GM23338 (cell line): ENCODE data around the gene TUBB1. TPM values are rescaled to one million over a fixed set of nuclear protein-coding genes. Genes with fewer than 3 reads are reported as not detected.

Source experiments
- ATAC-seq: fragments of 200-7000 bp; cut with Tn5 transposase; 3 replicates; pipeline ENCODE4 v1.9.1; 2020
- DNase-seq: peaks from one replicate; pipeline ENCODE4 v3.0.0-alpha.2; 2015; ENCODE audit warnings: low spot score
- H2AFZ ChIP-seq: fragments of 200-600 bp; sonication (generic); 2 replicates; pipeline ENCODE4 v1.8.0; 2016; ENCODE audit warnings: antibody characterized with exemption, mild to moderate bottlenecking, moderate library complexity
- H3F3A ChIP-seq: fragments of 200-600 bp; sonication (generic); replicated peaks from 2 replicates; pipeline ENCODE4 v1.8.0; 2017; ENCODE audit warnings: antibody characterized with exemption, mixed run types, low read depth
- H3K27ac ChIP-seq: fragments of 200-600 bp; sonication (generic); 2 replicates; pipeline ENCODE4 v1.6.1; 2016; ENCODE audit warnings: low read depth
- H3K27me3 ChIP-seq: fragments of 200-600 bp; sonication (generic); 2 replicates; pipeline ENCODE4 v1.8.0; 2016; ENCODE audit warnings: mild to moderate bottlenecking, mixed run types, moderate library complexity; ENCODE audit not compliant: insufficient read depth
- H3K36me3 ChIP-seq: fragments of 200-600 bp; sonication (generic); 2 replicates; pipeline ENCODE4 v1.8.0; 2016; ENCODE audit warnings: mild to moderate bottlenecking; ENCODE audit not compliant: insufficient read depth
- H3K4me1 ChIP-seq: fragments of 200-600 bp; sonication (generic); 2 replicates; pipeline ENCODE4 v1.8.0; 2016; ENCODE audit warnings: mild to moderate bottlenecking, moderate library complexity; ENCODE audit not compliant: insufficient read depth
- H3K4me2 ChIP-seq: fragments of 200-600 bp; sonication (generic); 2 replicates; pipeline ENCODE4 v1.7.1; 2017; ENCODE audit warnings: mixed run types
- H3K4me3 ChIP-seq: fragments of 200-600 bp; sonication (generic); 2 replicates; pipeline ENCODE4 v1.6.1; 2016; ENCODE audit warnings: mixed run types
- H3K79me2 ChIP-seq: fragments of 200-600 bp; sonication (generic); replicated peaks from 2 replicates; pipeline ENCODE4 v1.8.0; 2017; ENCODE audit warnings: mild to moderate bottlenecking; ENCODE audit not compliant: insufficient read depth
- H3K9me2 ChIP-seq: fragments of 200-600 bp; sonication (generic); 2 replicates; pipeline ENCODE4 v1.8.0; 2017; ENCODE audit not compliant: insufficient read depth
- H4K20me1 ChIP-seq: fragments of 200-600 bp; sonication (generic); replicated peaks from 2 replicates; pipeline ENCODE4 v1.8.0; 2017; ENCODE audit warnings: mild to moderate bottlenecking; ENCODE audit not compliant: insufficient read depth
- H3K27ac Mint-ChIP-seq: 2 replicates; pipeline ENCODE4 v1.8.0; 2020; ENCODE audit warnings: inconsistent platforms, mild to moderate bottlenecking, moderate library complexity, mixed read lengths
- H3K27me3 Mint-ChIP-seq: 3 replicates; pipeline ENCODE4 v1.8.0; 2022; ENCODE audit warnings: low read depth, mild to moderate bottlenecking, moderate library complexity, mixed read lengths, inconsistent platforms; ENCODE audit not compliant: insufficient read depth, poor library complexity
- H3K36me3 Mint-ChIP-seq: 3 replicates; pipeline ENCODE4 v1.8.0; 2021; ENCODE audit warnings: low read depth, mild to moderate bottlenecking, inconsistent platforms, moderate library complexity, mixed read lengths
- H3K4me1 Mint-ChIP-seq: 3 replicates; pipeline ENCODE4 v1.8.0; 2020; ENCODE audit warnings: mild to moderate bottlenecking, inconsistent platforms, mixed read lengths
- H3K4me3 Mint-ChIP-seq: 3 replicates; pipeline ENCODE4 v1.8.0; 2021; ENCODE audit warnings: moderate library complexity, mild to moderate bottlenecking, inconsistent platforms, mixed read lengths
- H3K9me3 Mint-ChIP-seq: 3 replicates; pipeline ENCODE4 v1.8.0; 2020; ENCODE audit warnings: moderate library complexity, mild to moderate bottlenecking, inconsistent platforms, mixed read lengths
- CREB1 ChIP-seq: fragments of 250-450 bp; sonication (Bioruptor Pico); IDR thresholded peaks from 2 replicates; pipeline ENCODE4 v1.5.0; 2020; ENCODE audit warnings: low read depth, mild to moderate bottlenecking, moderate library complexity
- CTCF ChIP-seq, 2 experiments: fragments of 200-600 bp in 1 of 2; sonication (generic) in 1 of 2; conservative IDR thresholded peaks; 2 replicates each; pipeline versions ENCODE4 v1.5.1 to v1.6.1; 2016 to 2017; ENCODE audit warnings: antibody characterized with exemption in 2 of 2, low read depth in 2 of 2, mild to moderate bottlenecking in 2 of 2, moderate library complexity in 1 of 2
- ETS1 ChIP-seq: IDR thresholded peaks from 2 replicates; pipeline ENCODE4 v1.6.1; 2016; ENCODE audit warnings: antibody characterized with exemption
- EZH2phosphoT487 ChIP-seq: fragments of 200-600 bp; sonication (generic); IDR thresholded peaks from one replicate; pipeline ENCODE4 v1.8.1; 2018; ENCODE audit warnings: antibody characterized with exemption; ENCODE audit not compliant: unreplicated experiment
- JUNB ChIP-seq: IDR thresholded peaks from one replicate; pipeline ENCODE4 v1.6.1; 2016; ENCODE audit warnings: antibody characterized with exemption; ENCODE audit not compliant: unreplicated experiment
- POLR2AphosphoS5 ChIP-seq: IDR thresholded peaks from 2 replicates; pipeline ENCODE4 v1.6.1; 2016; ENCODE audit warnings: antibody characterized with exemption, low read depth
- REST ChIP-seq: IDR thresholded peaks from one replicate; pipeline ENCODE4 v1.6.1; 2018; ENCODE audit warnings: antibody characterized with exemption; ENCODE audit not compliant: unreplicated experiment
- STAT1 ChIP-seq: IDR thresholded peaks from one replicate; pipeline ENCODE4 v1.6.1; 2016; ENCODE audit warnings: antibody characterized with exemption; ENCODE audit not compliant: unreplicated experiment
- ZNF114 ChIP-seq: fragments of 250-450 bp; sonication (Bioruptor Pico); IDR thresholded peaks from 2 replicates; pipeline ENCODE4 v1.5.0; 2020; ENCODE audit warnings: mild to moderate bottlenecking, moderate library complexity
- polyA plus RNA-seq: library from polyadenylated mRNA; unstranded; fragments of >200 nt; fragmentation: Nextera tagmentation; extraction: Ambion mirVana; gene quantifications from 2 replicates; pipeline ENCODE4 v1.2.1, GENCODE V29; 2016
- total RNA-seq: library from RNA; depleted of rRNA; stranded (reverse); fragments of >200 nt; shearing (Covaris generic); gene quantifications from 2 replicates; pipeline ENCODE4 v1.2.3, GENCODE V29; 2014

TUBB1 gene
- total and polyA plus RNA-seq, 2 experiments from 2014 or later: not detected

- H3K79me2 ChIP-seq: no peaks in the 10 kb centered on the region
- ATAC-seq: no peak
- H2AFZ ChIP-seq: no peak overlapping the region
- Mint-ChIP-seq H3K27ac (no peak overlapping the region), H3K36me3 (no peaks in the 10 kb centered on the region), H3K27me3 (peaks cover 29% of the 10 kb centered on the region), H3K9me3 (no peaks in the 10 kb centered on the region), H3K4me1 (peaks cover 27% of the 10 kb centered on the region), H3K4me3 (no peak overlapping the region)
- no peak for TF ChIP-seq ZNF114
- no peak for TF ChIP-seq STAT1
- no peak for TF ChIP-seq ETS1
- TF ChIP-seq POLR2AphosphoS5: no peak
- TF ChIP-seq REST: no peak
- TF ChIP-seq EZH2phosphoT487: no peak
- TF ChIP-seq CREB1 (CRISPR knock-in tag): no peak
- no peak for TF ChIP-seq JUNB
- TF ChIP-seq CTCF (conservative IDR thresholded peaks at IDR 0.05; ENCODE audit: low read depth in 2 of 2): no peak
- H3K9me2 ChIP-seq: no peaks in the 10 kb centered on the region
- H4K20me1 ChIP-seq: 0 out of 2 replicates have a peak, but pooled peaks cover 5% of the 10 kb centered on the region
- no peaks in the 10 kb centered on the region for H3K36me3 ChIP-seq
- peaks cover 5% of the 10 kb centered on the region; the same call in 1 of the 2 replicates for H3K4me1 ChIP-seq
- peaks cover 11% of the 10 kb centered on the region for H3K27me3 ChIP-seq
- H3F3A ChIP-seq: no peaks in the 10 kb centered on the region
- no peak overlapping the region for H3K4me2 ChIP-seq
- no peak overlapping the region for H3K27ac ChIP-seq
- no peak overlapping the region for H3K4me3 ChIP-seq
- no peak for DNase-seq
These were observed 10.4 kb upstream of the TUBB1 start for GRCh38 chr20:59008715-59009336.
